H1 (cell line): ENCODE data around the gene DGKI. TPM values are rescaled to one million over a fixed set of nuclear protein-coding genes. Genes with fewer than 3 reads are reported as not detected.

ENCODE experiments used
- BACH1 ChIP-seq: IDR thresholded peaks from 2 replicates; pipeline ENCODE4 v1.6.1; 2012; ENCODE audit warnings: low read length, improper control_type of control experiment
- CTBP2 ChIP-seq: IDR thresholded peaks from 2 replicates; pipeline ENCODE4 v1.7.0; 2011; ENCODE audit warnings: borderline replicate concordance, mild to moderate bottlenecking, moderate library complexity, mixed read lengths, low read length; ENCODE audit not compliant: insufficient read depth, insufficient read length
- NANOG ChIP-seq: IDR thresholded peaks from 2 replicates; pipeline ENCODE4 v1.6.1; 2011; ENCODE audit warnings: low read length, low read depth, mild to moderate bottlenecking, inconsistent platforms; ENCODE audit not compliant: insufficient read depth, poor library complexity, severe bottlenecking
- SRF ChIP-seq: IDR thresholded peaks from 2 replicates; pipeline ENCODE4 v1.6.1; 2011; ENCODE audit warnings: mild to moderate bottlenecking, low read depth, low read length, moderate library complexity
- SUZ12 ChIP-seq: fragments of 200-600 bp; sonication (generic); IDR thresholded peaks from 2 replicates; pipeline ENCODE4 v1.6.1; 2012; ENCODE audit warnings: mild to moderate bottlenecking, inconsistent platforms, low read length, moderate library complexity, mixed read lengths
- polyA plus RNA-seq, 7 experiments: library from polyadenylated mRNA; depleted of rRNA in 3 of 7; stranded (reverse) in 5 of 7; unstranded in 2 of 7; fragments of >200 nt in 5 of 7; fragments of 200-250 nt in 2 of 7; gene quantifications; 1 replicate in 5 of 7; 2 replicates in 1 of 7; 4 replicates in 1 of 7; pipeline versions ENCODE4 v1.2.1 to v1.2.3, GENCODE V29; 2011 to 2013; ENCODE audit warnings: missing spikeins in 2 of 7, mixed read lengths in 2 of 7
- total RNA-seq: library from RNA; stranded (reverse); fragmentation: NEBNext Ultra II Directional; extraction: Animal tissue kit (Norgen Biotek cat#: 25700); gene quantifications from 2 replicates; pipeline ENCODE4 v1.2.1, GENCODE V29; 2021

DGKI gene
- total and polyA plus RNA-seq, 2 of the 8 experiments (the other 6 are each of a cell fraction or from before 2014, with no cell fraction given) = 0.20 to 0.71 TPM

DNA sequence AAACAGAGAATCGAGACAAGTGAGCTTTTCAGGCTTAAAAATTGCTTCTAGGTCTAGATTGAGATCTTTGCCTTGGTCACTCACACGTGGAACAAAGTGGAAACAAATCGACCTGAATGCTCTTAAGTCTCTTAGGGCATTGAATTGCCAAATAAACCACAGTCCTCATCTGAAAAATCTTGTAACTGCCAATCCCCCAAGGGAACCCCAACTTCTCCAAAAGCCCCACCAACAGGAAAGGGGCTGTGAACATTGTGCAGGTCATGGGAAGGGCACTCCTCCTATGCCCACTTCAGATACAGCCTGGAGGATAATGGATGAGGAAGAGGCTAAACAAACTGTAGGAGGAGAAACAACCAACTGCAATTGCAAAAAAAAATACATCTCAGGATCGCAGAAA, 91.3 kb downstream of the DGKI start (continued):
- TF ChIP-seq CTBP2 = no peak
- TF ChIP-seq SUZ12 = no peak
- TF ChIP-seq BACH1 = no peak
- TF ChIP-seq NANOG = no peak
- TF ChIP-seq SRF = no peak
